Rectal smooth muscle tissue (tissue), 1 donor: ENCODE data around the gene IL3RA.

ENCODE experiments used
- H3K27ac ChIP-seq: one replicate; pipeline ENCODE4 v1.7.0; 2013; ENCODE audit warnings: low read depth, low read length, inconsistent platforms
- H3K27me3 ChIP-seq: one replicate; pipeline ENCODE4 v1.7.0; 2013; ENCODE audit warnings: low read length; ENCODE audit not compliant: control insufficient read depth, insufficient read depth
- H3K36me3 ChIP-seq: one replicate; pipeline ENCODE4 v1.7.0; 2013; ENCODE audit warnings: low read length; ENCODE audit not compliant: control insufficient read depth, insufficient read depth
- H3K4me1 ChIP-seq: one replicate; pipeline ENCODE4 v1.7.0; 2013; ENCODE audit warnings: low read length; ENCODE audit not compliant: control insufficient read depth, insufficient read depth
- H3K4me3 ChIP-seq: one replicate; pipeline ENCODE4 v1.7.0; 2013; ENCODE audit warnings: low read length
- H3K9ac ChIP-seq: one replicate; pipeline ENCODE4 v1.7.0; 2013; ENCODE audit warnings: low read length

IL3RA gene

DNA sequence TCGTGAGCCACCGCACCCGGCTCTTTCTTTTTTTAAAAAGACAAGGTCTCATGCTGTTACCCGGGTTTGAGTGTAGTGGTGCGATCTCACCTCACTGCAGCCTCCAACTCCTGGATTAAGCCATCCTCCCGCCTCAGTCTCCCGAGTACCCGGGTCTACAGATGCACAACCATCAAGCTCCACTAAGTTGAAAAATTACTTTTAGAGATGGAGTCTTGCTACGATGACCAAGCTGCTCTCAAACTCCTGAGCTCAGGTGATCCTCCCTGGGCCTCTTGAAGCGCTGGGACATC, 53.4 kb downstream of the IL3RA start:
- Histone ChIP-seq H3K27me3 (no peaks in the 10 kb centered on the region), H3K4me1 (peaks cover 20% of the 10 kb centered on the region), H3K27ac (no peak overlapping the region), H3K9ac (no peak overlapping the region), H3K36me3 (peaks cover 50% of the 10 kb centered on the region), H3K4me3 (no peak overlapping the region)

DNA sequence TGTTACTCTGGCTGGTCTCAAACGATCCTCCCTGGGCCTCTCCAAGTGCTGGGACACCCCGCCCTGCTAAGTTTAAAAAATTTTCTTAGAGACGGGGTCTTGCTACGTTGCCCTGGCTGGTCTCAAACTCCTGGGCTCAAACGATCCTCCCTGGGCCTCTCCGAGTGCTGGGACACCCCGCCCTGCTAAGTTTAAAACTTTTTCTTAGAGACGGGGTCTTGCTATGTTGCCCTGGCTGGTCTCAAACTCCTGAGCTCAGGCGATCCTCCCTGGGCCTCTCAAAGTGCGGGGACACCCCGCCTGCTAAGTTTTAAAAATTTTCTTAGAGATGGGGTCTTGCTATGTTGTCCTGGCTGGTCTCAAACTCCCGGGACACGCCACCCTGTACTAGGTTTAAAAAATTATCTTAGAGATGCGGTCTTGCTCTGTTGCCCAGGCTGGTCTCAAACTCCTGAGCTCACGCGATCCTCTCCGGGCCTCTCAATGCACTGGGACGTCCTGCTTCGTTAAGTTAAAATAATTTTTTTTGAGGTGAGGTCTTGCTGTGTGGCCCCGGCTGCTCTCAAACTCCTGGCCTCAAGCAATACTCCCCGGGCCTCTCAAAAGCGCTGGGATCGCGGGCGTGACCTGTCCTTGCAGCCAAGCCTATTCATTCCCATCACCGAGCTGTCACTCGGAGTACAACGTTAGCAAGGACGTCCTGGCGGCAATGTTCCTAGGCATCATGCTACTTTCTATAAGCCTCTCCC, 54.2 kb downstream of the IL3RA start:
- Histone ChIP-seq H3K27me3 (no peaks in the 10 kb centered on the region), H3K9ac (peak overlapping the region; percentile 19), H3K4me3 (peak overlapping the region; percentile 76), H3K36me3 (peaks cover 42% of the 10 kb centered on the region), H3K27ac (peak overlapping the region; percentile 100), H3K4me1 (peaks cover 20% of the 10 kb centered on the region)

DNA sequence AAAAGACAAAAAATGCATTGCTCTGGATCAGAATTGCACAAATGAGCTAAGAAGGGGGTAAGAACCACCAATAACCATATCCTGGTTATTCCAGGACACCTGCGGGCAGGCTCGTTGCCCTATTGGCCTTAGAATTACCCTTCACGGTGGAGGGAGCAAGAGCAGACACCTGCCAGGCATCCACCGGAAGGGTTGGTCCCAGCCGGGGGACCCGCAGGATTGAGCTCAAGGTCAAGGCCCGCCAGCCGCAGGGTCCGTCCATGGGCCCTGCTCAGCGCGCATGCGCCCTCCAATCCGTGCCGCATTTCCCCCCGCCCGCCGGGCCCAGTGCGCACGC, 54.8 kb downstream of the IL3RA start:
- H3K36me3 ChIP-seq, result peaks cover 37% of the 10 kb centered on the region
- peaks cover 20% of the 10 kb centered on the region for H3K4me1 ChIP-seq
- peak overlapping the region; percentile 100 for H3K27ac ChIP-seq

DNA sequence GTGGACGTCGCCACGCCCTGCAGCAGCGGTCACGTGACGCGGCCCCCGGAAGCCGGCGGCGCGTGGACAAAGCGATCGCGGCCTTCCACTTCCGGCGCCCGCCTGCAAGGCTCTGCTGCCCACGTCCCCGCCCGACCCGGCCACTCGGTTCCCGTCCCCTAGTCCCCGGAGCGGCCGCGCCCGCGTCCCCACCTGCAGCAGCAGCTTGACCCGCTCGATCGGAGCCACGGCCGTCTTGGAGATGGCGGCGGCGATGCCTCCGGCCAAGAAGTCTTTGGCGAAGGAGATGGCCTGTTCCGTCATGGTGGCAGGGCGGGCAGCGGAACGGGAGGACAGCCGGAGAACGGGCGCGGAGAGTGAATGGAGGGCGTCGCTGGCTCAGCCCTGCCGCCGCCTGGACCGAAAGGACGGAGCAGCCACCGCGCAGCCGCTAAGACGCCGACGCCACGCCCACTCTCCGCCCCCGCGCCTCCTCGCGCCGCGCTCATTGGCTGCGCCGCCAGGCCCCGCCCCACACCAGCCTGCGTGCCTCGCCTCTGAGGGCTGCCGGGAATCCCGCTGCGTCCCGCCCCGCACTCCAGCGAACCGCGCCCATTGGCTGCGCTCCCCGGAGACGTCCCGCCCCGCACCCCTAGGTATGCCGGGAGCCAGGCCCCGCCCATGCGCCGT, 55.3 kb downstream of the IL3RA start, which contains the start of gene SLC25A6:
SLC25A6 (minus strand) TSS at position 407 of the 669 bp plus-strand sequence; CDS start at position 303, 104 bp downstream.
- peaks cover 20% of the 10 kb centered on the region for H3K4me1 ChIP-seq
- peak within 1 kb of the TSS; percentile 100 for H3K27ac ChIP-seq
- H3K4me3 ChIP-seq, result peak within 1 kb of the TSS; percentile 78
- no peaks in the 10 kb centered on the region for H3K27me3 ChIP-seq
- peak within 1 kb of the TSS; percentile 100 for H3K9ac ChIP-seq
- H3K36me3 ChIP-seq, result peaks cover 32% of the 10 kb centered on the region

More for the DNA sequence above, 54.8 kb downstream of the IL3RA start:
- Histone ChIP-seq H3K9ac (peak overlapping the region; percentile 19), H3K4me3 (peak overlapping the region; percentile 76), H3K27me3 (no peaks in the 10 kb centered on the region)

DNA sequence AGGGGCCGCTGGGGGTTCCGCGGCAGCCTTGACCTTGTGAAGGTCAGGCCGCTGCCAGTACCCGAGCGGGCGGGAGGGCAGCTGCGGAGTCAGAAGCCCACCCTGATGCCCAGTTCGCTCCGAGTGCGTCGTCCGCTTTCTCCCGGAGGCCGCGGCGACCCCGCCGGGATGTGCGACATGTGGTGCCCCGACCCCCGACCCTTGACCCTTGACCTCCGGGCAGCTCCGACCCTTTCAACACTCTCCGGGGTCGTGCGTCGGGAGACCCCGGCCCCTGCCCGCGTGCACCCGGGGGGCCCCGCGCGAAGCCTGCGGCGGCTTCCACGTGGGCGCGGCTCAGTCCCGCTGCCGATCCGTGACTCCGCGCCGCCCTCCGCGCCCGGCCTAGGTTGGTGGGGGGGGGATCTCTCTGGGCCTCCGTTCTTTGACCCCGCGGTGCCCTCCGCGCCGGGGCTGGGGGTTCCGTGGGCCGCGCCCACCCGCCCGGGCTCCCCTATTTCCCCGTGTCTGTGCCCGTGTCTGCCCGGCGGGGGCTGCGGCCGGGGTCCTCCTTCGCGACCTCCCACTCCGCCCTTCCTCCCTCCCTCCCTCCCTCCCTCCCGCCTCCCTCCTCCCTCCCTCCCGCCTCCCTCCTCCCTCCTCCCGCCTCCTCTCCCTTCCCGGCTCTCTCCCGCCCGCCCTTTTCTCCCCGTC, 55.9 kb downstream of the IL3RA start:
- peak overlapping the region; percentile 52 for H3K9ac ChIP-seq
- H3K27me3 ChIP-seq, result no peaks in the 10 kb centered on the region
- peaks cover 26% of the 10 kb centered on the region for H3K36me3 ChIP-seq
- peak overlapping the region; percentile 78 for H3K4me3 ChIP-seq
- peak overlapping the region; percentile 100 for H3K27ac ChIP-seq
- H3K4me1 ChIP-seq, result peaks cover 20% of the 10 kb centered on the region

DNA sequence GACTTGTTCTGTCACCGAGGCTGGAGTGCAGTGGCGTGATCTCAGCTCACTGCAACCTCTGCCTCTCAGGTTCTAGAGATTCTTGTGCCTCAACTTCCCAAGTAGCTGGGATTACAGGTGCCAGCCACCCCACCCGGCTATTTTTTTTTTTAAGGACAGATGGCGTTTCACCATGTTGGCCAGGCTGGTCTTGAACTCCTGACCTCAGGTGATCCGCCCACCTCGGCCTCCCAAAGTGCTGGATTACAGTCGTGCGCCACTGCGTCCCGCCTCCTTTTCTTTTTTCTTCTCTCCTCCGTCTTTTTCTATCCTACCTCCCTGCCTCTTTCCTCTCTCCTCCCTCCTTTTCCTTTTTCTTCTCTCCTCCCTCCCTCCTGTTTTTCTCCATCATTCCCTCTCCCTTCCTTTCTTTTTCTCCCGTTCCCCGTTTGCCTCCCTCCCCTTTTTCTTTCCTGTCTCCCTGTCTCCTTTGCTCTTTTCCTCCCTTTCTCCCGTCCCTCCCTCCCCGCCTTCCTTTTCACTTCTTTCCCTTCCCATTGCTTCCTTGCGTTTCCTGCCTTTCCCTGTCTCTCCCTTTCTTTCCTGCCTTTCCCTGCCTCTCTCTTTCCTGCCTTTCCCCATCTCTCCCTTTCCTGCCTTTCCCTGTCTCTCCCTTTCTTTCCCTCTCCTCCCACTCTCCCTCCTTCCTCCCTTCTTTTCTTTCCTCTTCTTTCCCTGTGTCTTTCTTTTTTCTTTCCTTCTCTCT, 57.5 kb downstream of the IL3RA start:
- no peaks in the 10 kb centered on the region for H3K27me3 ChIP-seq
- H3K36me3 ChIP-seq, result peaks cover 11% of the 10 kb centered on the region
- no peak overlapping the region for H3K27ac ChIP-seq
- H3K4me1 ChIP-seq, result peaks cover 12% of the 10 kb centered on the region
- H3K4me3 ChIP-seq, result no peak overlapping the region
- no peak overlapping the region for H3K9ac ChIP-seq

DNA sequence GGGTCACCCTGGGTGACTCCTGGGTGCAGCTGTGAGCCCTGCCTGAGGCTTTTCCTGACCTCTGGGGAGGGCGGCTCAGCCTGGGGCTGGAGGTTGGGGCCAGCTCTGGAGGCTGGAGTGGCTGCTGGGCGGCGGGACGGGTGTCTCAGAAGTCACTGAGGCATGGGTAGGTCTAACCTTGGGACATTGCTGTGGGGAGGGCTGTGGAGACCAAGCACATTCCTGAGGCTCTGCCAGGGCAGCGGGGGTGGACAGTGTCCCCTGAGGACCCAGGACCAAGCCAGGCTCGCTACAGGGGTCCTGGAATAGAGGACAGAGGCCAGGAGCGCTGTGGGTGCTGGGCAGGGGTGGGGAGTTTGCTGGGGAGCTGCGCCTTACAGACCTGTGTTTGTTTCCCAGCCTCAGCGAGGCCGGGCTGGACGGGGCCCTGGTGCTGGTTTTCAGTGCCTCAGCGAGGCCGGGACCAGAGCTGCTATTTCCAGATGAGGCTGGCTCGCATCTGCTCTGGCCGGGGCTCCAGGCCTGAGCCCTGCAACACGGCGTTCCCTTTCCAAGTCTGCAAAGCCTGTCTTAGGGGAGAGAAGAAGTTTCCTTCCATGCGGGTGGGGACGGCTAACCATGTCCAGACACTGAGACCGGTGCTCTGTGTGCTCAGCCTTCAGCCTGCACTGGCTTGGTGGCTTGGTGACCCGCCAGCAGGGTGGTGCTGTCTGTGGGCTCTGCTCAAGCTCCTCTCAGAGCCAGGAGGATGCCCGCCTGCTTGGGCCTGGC, 58.3 kb downstream of the IL3RA start:
- H3K4me3 ChIP-seq, result no peak overlapping the region
- peaks cover 2% of the 10 kb centered on the region for H3K36me3 ChIP-seq
- H3K27me3 ChIP-seq, result no peaks in the 10 kb centered on the region
- no peak overlapping the region for H3K9ac ChIP-seq
- H3K27ac ChIP-seq, result no peak overlapping the region
- peaks cover 7% of the 10 kb centered on the region for H3K4me1 ChIP-seq

DNA sequence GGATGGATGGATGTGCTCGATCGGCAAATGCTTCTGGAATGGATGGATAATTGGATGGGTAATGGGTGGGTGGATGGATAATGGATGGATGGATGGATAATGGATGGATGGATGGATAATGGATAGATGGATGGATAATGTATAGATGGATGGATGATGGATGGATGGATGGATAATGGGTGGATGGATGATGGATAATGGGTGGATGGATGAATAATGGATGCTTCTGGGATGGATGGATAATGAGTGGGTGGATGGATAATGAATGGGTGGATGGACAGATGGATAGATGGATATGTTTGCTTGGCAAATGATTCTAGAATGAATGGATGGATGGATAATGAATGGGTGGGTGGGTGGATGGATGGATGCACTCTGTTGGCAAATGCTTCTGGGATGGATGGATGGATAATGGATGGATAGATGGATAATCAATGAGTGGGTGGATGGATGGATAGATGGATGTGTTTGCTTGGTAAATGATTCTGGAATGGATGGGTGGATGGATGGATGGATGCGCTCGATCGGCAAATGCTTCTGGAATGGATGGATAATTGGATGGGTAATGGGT, 59.1 kb downstream of the IL3RA start:
- no peak overlapping the region for H3K9ac ChIP-seq
- H3K36me3 ChIP-seq, result no peaks in the 10 kb centered on the region
- peaks cover 1% of the 10 kb centered on the region for H3K4me1 ChIP-seq
- H3K27me3 ChIP-seq, result no peaks in the 10 kb centered on the region
- no peak overlapping the region for H3K4me3 ChIP-seq
- H3K27ac ChIP-seq, result no peak overlapping the region

DNA sequence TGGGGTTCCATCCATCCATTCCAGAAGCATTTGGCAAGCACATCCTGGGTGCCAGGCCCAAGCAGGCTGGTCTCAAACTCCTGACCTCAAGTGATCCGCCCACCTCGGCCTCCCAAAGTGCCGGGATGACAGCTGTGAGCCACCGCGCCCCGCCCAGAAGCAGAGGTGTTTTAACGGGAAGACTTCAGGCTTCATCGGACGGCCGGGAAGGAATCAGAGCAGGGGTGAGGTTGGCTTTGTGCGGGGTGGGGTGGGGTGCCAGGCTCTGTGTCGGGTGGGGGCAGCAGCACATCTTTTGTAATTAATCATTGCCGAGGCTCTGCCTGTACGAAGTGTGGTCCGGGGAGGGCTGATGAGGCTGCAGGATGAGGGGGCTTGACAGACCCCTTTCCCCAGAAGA, 60.4 kb downstream of the IL3RA start:
- no peaks in the 10 kb centered on the region for H3K27me3 ChIP-seq
- no peak overlapping the region for H3K9ac ChIP-seq
- H3K36me3 ChIP-seq, result peaks cover 3% of the 10 kb centered on the region
- H3K4me3 ChIP-seq, result no peak overlapping the region
- H3K27ac ChIP-seq, result no peak overlapping the region
- no peaks in the 10 kb centered on the region for H3K4me1 ChIP-seq

DNA sequence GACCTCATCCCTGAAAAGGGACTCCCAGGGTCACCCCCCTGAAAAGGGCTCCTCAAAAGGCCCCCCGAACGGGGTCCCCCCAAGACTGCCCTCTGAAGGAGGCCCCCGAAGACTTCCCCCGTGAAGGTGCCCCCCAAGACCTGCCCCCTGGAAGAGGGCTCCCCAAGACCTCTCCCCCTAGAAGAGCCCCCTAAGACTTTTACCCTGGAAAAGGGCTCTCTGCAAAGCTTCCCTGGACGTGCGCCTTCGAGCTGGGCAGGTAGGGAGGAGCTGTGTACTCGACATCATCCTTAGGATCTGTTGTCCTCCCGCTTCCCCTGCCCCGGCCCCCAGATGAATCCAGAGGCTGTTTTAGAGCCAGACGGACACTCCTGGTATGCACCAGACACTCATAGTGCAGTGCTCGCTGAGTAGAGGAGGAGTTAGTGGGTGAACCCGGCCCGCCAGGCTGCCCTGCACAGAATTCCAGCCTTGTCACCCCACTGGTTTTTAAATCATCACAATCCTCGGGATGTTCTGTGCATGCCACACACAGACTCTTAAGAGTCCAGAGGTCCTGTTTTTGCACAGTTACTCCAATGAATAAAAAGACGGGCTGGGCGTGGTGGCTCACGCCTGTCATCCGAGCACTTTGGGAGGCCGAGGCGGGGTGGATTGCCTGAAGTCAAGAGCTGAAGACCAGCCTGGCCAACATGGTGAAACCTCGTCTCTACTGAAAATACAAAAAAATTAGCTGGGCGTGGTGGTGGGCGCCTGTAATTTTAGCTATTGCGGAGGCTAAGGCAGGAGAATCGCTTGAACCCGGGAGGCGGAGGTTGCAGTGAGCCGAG, 61.1 kb downstream of the IL3RA start:
- Histone ChIP-seq H3K9ac (no peak overlapping the region), H3K4me1 (no peaks in the 10 kb centered on the region), H3K27me3 (no peaks in the 10 kb centered on the region), H3K4me3 (no peak overlapping the region), H3K36me3 (peaks cover 3% of the 10 kb centered on the region), H3K27ac (no peak overlapping the region)
